ENCODE results near the gene ANKRD40. TPM values are rescaled to one million over a fixed set of nuclear protein-coding genes. Genes with fewer than 3 reads are reported as not detected.

ANKRD40 gene
- total RNA-seq, 1 donor from 2014 or later, result 40.8 TPM

GRCh38 chr17:50664788-50665458, 42.8 kb downstream of the ANKRD40 start:
- Mint-ChIP-seq H3K4me3 (ENCODE audit: unreplicated experiment) (no peak overlapping the region), H3K36me3 (ENCODE audit: unreplicated experiment) (peaks cover 7% of the 10 kb centered on the region)

GRCh38 chr17:50663812-50664374, 43.8 kb downstream of the ANKRD40 start:
- Mint-ChIP-seq H3K27me3 (ENCODE audit: unreplicated experiment) (peaks cover 18% of the 10 kb centered on the region), H3K4me1 (ENCODE audit: low read depth, unreplicated experiment) (peaks cover 8% of the 10 kb centered on the region), H3K4me3 (ENCODE audit: unreplicated experiment) (no peak overlapping the region), H3K27ac (ENCODE audit: unreplicated experiment) (no peak overlapping the region), H3K9me3 (ENCODE audit: unreplicated experiment) (peaks cover 6% of the 10 kb centered on the region), H3K36me3 (ENCODE audit: unreplicated experiment) (peaks cover 7% of the 10 kb centered on the region)
- TF ChIP-seq CTCF (IDR thresholded peaks at IDR 0.05; ENCODE audit: partially characterized antibody, unreplicated experiment), result no peak
- no peak for DNase-seq

More at GRCh38 chr17:50664788-50665458, 42.8 kb downstream of the ANKRD40 start:
- TF ChIP-seq CTCF (IDR thresholded peaks at IDR 0.05; ENCODE audit: partially characterized antibody, unreplicated experiment), result no peak
- Mint-ChIP-seq H3K27ac (ENCODE audit: unreplicated experiment) (no peak overlapping the region), H3K4me1 (ENCODE audit: low read depth, unreplicated experiment) (peaks cover 6% of the 10 kb centered on the region), H3K27me3 (ENCODE audit: unreplicated experiment) (peaks cover 18% of the 10 kb centered on the region), H3K9me3 (ENCODE audit: unreplicated experiment) (peaks cover 6% of the 10 kb centered on the region)
- peak; percentile 4 for DNase-seq

GRCh38 chr17:50662632-50663225, 45.0 kb downstream of the ANKRD40 start:
- Mint-ChIP-seq H3K27ac (ENCODE audit: unreplicated experiment) (no peak overlapping the region), H3K4me3 (ENCODE audit: unreplicated experiment) (peak overlapping the region; percentile 49)
- TF ChIP-seq CTCF (IDR thresholded peaks at IDR 0.05; ENCODE audit: partially characterized antibody, unreplicated experiment), result no peak

DNA sequence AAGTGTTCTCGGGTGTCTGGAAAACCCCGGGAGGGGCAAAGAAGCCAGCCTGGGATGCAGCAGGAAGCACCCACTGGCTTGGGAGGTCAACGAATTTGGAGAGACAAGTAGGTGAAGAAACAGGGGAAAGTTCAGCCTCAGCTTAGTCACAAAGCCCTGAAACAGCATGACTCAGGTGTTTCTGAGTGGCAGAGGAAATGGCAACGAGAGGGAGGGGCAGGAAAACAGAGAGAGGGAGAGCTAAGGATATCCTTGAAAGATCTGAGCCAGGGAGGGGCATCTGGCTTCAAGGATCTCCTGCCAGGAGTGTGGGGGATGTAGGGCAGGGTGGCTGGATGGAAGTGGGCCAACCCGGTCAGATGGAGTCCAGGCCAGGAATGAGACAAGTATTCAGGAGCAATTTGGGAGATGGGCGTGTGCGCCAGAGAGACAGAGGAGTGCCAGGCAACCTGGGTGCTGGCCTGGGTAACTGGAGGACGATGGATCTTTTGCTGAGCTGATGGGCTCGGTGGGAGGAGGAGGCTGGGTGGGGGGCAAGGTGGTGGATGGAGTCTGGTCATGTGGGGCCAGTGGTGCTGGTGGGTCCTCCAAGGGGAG, 45.8 kb downstream of the ANKRD40 start:
- peaks cover 17% of the 10 kb centered on the region for H3K27me3 Mint-ChIP-seq (ENCODE audit: unreplicated experiment)
- H3K4me1 Mint-ChIP-seq (ENCODE audit: low read depth, unreplicated experiment), result peaks cover 8% of the 10 kb centered on the region
- no peak for DNase-seq
- peaks cover 9% of the 10 kb centered on the region for H3K9me3 Mint-ChIP-seq (ENCODE audit: unreplicated experiment)
- H3K27ac Mint-ChIP-seq (ENCODE audit: unreplicated experiment), result no peak overlapping the region
- no peak overlapping the region for H3K4me3 Mint-ChIP-seq (ENCODE audit: unreplicated experiment)
- peaks cover 7% of the 10 kb centered on the region for H3K36me3 Mint-ChIP-seq (ENCODE audit: unreplicated experiment)
- no peak for TF ChIP-seq CTCF (IDR thresholded peaks at IDR 0.05; ENCODE audit: partially characterized antibody, unreplicated experiment)

More at GRCh38 chr17:50662632-50663225, 45.0 kb downstream of the ANKRD40 start:
- no peak for DNase-seq
- Mint-ChIP-seq H3K4me1 (ENCODE audit: low read depth, unreplicated experiment) (peaks cover 8% of the 10 kb centered on the region), H3K36me3 (ENCODE audit: unreplicated experiment) (peaks cover 7% of the 10 kb centered on the region), H3K9me3 (ENCODE audit: unreplicated experiment) (peaks cover 6% of the 10 kb centered on the region), H3K27me3 (ENCODE audit: unreplicated experiment) (peaks cover 17% of the 10 kb centered on the region)

All from glutamatergic neuron (in vitro differentiated cells).